ENCODE results near the gene ACP1.

Gene ACP1

GRCh38 chr2:285531-285930 lies 20.8 kb downstream of the ACP1 start:
- no peak for TF ChIP-seq CTCF (IDR thresholded peaks at IDR 0.05; ENCODE audit: insufficient read depth, missing control alignments)
- DNase-seq (ENCODE audit: insufficient read length, low spot score) (no peak), FAIRE-seq (no peak)

- DNase-seq (ENCODE audit: insufficient read length, low spot score) (no peak), FAIRE-seq (no peak)
- no peak for TF ChIP-seq CTCF (IDR thresholded peaks at IDR 0.05; ENCODE audit: insufficient read depth, missing control alignments)
These were observed 21.3 kb downstream of the ACP1 start for GRCh38 chr2:286035-286434.

GRCh38 chr2:286774-287392 lies 22.1 kb downstream of the ACP1 start:
- DNase-seq (ENCODE audit: insufficient read length, low spot score) (no peak), FAIRE-seq (no peak)
- no peak for TF ChIP-seq CTCF (IDR thresholded peaks at IDR 0.05; ENCODE audit: insufficient read depth, missing control alignments)

- no peak for TF ChIP-seq CTCF (IDR thresholded peaks at IDR 0.05; ENCODE audit: insufficient read depth, missing control alignments)
- FAIRE-seq (no peak), DNase-seq (ENCODE audit: insufficient read length, low spot score) (no peak)
These were observed 22.7 kb downstream of the ACP1 start for GRCh38 chr2:287471-287885.

- no peak for TF ChIP-seq CTCF (IDR thresholded peaks at IDR 0.05; ENCODE audit: insufficient read depth, missing control alignments)
- DNase-seq (ENCODE audit: insufficient read length, low spot score) (no peak), FAIRE-seq (no peak)
These were observed 23.4 kb downstream of the ACP1 start, which contains the start of gene ALKAL2 for GRCh38 chr2:287911-288757. TSS of gene ALKAL2 (minus strand) at chr2:288091. CDS start at chr2:287835, 256 bp downstream.

GRCh38 chr2:288758-289361 lies 24.1 kb downstream of the ACP1 start:
- no peak for TF ChIP-seq CTCF (IDR thresholded peaks at IDR 0.05; ENCODE audit: insufficient read depth, missing control alignments)
- FAIRE-seq (no peak), DNase-seq (ENCODE audit: insufficient read length, low spot score) (no peak)

All from D721Med (cell line).